Uterus (tissue), 4 donors: ENCODE measurements around the gene HPCAL4. TPM values are rescaled to one million over a fixed set of nuclear protein-coding genes. Genes with fewer than 3 reads are reported as not detected.

Experiments used
- DNase-seq, 2 donors: peaks; one replicate each; pipeline ENCODE4 v3.0.0-alpha.2; 2019 to 2020
- H3K27ac ChIP-seq, 2 donors: fragments of 200-600 bp; sonication (generic); 1 replicate in 1 of 2; 2 replicates in 1 of 2; pipeline ENCODE4 v1.5.1; 2016 to 2018
- H3K27me3 ChIP-seq, 2 donors: fragments of 200-600 bp; sonication (generic); one replicate each; pipeline ENCODE4 v1.5.1; 2018 to 2019; ENCODE audit warnings: control low read depth in 1 of 2
- H3K36me3 ChIP-seq, 2 donors: fragments of 200-600 bp; sonication (generic); one replicate each; pipeline ENCODE4 v1.5.1; 2019; ENCODE audit warnings: control low read depth in 1 of 2
- H3K4me1 ChIP-seq, 2 donors: fragments of 200-600 bp; sonication (generic); one replicate each; pipeline ENCODE4 v1.5.1; 2018 to 2019; ENCODE audit warnings: control low read depth in 1 of 2
- H3K4me3 ChIP-seq, 2 donors: fragments of 200-600 bp; sonication (generic); 1 replicate in 1 of 2; 2 replicates in 1 of 2; pipeline ENCODE4 v1.5.1; 2018 to 2019; ENCODE audit warnings: mild to moderate bottlenecking in 1 of 2
- H3K9me3 ChIP-seq, 2 donors: fragments of 200-600 bp; sonication (generic); one replicate each; pipeline ENCODE4 v1.5.1; 2019; ENCODE audit warnings: control low read depth in 1 of 2
- POLR2A ChIP-seq, 2 donors: fragments of 450-650 bp; IDR thresholded peaks; one replicate each; pipeline ENCODE4 v1.6.1; 2016; ENCODE audit warnings: antibody characterized with exemption in 2 of 2, mild to moderate bottlenecking in 1 of 2, moderate library complexity in 1 of 2
- intact Hi-C: fragments of 100-400 bp; cut with DNase I; formaldehyde crosslinking; loops from one replicate; pipeline ENCODE4 v1.15.1; 2023; ENCODE audit warnings: low total_unique reads
- total RNA-seq, 4 donors: library from RNA; depleted of rRNA in 3 of 4; stranded (reverse); fragments of >200 nt in 3 of 4; gene quantifications; one replicate each; pipeline versions ENCODE4 v1.1.0 to v1.2.4, GENCODE V29; 2014 to 2023
- TF ChIP-seq, protein P1 (sequence below), 4 experiments: fragments of 200-600 bp in 2 of 4; fragments of 450-650 bp in 2 of 4; sonication (generic) in 2 of 4; IDR thresholded peaks; one replicate each; pipeline ENCODE4 v1.5.1; 2016 to 2019; ENCODE audit warnings: antibody characterized with exemption in 4 of 4, mild to moderate bottlenecking in 2 of 4, moderate library complexity in 1 of 4
- donor health status: DM: yes; HTN: yes; CAD: no.

Gene HPCAL4
- total RNA-seq, 4 donors from 2014 or later: 0.24 to 3.9 TPM; not detected in 2

DNA sequence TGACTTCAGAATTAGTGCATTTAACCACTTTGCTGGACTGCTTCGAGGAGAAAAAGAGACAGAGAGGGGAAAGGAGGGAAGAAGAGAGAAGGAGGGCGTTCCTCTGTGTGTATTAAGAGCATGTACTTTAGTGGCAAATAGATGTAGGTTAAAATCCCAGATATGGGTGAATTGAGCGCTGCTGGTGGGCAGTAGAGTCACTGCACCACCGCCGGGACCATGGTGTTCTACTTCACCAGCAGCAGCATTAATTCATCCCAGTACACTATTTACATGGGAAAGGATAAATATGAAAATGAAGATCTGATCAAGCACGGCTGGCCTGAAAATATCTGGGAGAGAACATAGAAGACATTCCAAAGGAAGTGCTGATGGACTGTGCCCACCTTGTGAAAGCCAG lies 26.6 kb upstream of the HPCAL4 start:
- no peak overlapping the region for H3K27ac ChIP-seq
- H3K4me3 ChIP-seq: no peak overlapping the region
- no peaks in the 10 kb centered on the region for H3K9me3 ChIP-seq
- intact Hi-C loops: no loop called here
- H3K4me1 ChIP-seq: no peaks in the 10 kb centered on the region
- DNase-seq: no peak
- TF ChIP-seq POLR2A (IDR thresholded peaks at IDR 0.05): no peak
- TF ChIP-seq, protein P1, sequence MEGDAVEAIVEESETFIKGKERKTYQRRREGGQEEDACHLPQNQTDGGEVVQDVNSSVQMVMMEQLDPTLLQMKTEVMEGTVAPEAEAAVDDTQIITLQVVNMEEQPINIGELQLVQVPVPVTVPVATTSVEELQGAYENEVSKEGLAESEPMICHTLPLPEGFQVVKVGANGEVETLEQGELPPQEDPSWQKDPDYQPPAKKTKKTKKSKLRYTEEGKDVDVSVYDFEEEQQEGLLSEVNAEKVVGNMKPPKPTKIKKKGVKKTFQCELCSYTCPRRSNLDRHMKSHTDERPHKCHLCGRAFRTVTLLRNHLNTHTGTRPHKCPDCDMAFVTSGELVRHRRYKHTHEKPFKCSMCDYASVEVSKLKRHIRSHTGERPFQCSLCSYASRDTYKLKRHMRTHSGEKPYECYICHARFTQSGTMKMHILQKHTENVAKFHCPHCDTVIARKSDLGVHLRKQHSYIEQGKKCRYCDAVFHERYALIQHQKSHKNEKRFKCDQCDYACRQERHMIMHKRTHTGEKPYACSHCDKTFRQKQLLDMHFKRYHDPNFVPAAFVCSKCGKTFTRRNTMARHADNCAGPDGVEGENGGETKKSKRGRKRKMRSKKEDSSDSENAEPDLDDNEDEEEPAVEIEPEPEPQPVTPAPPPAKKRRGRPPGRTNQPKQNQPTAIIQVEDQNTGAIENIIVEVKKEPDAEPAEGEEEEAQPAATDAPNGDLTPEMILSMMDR (IDR thresholded peaks at IDR 0.05): no peak
- no peaks in the 10 kb centered on the region for H3K36me3 ChIP-seq
- no peaks in the 10 kb centered on the region for H3K27me3 ChIP-seq

DNA sequence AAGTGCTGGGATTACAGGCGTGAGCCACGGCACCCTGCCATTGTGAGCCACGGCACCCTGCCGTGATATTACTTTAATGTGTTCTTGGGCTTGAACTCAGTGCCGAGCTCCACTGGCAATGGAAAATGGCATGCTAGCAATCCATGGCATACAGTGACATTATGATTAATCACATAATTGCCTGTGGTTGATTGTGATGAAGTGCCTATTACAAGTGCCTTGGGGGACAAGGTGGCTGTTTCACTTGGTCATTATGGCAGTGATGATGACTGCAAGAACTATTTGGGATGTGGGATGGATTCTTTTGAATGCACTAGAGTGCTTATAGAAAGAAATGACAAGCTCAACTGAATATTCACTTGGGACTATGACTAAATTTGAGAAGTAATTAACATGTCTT lies 22.3 kb upstream of the HPCAL4 start:
- Histone ChIP-seq H3K27me3 (no peaks in the 10 kb centered on the region), H3K9me3 (no peaks in the 10 kb centered on the region), H3K4me1 (no peaks in the 10 kb centered on the region), H3K36me3 (no peaks in the 10 kb centered on the region), H3K4me3 (no peak overlapping the region), H3K27ac (no peak overlapping the region)
- no peak for TF ChIP-seq POLR2A (IDR thresholded peaks at IDR 0.05)
- TF ChIP-seq, protein P1 (IDR thresholded peaks at IDR 0.05): no peak
- no peak for DNase-seq
- intact Hi-C loops: no loop called here

DNA sequence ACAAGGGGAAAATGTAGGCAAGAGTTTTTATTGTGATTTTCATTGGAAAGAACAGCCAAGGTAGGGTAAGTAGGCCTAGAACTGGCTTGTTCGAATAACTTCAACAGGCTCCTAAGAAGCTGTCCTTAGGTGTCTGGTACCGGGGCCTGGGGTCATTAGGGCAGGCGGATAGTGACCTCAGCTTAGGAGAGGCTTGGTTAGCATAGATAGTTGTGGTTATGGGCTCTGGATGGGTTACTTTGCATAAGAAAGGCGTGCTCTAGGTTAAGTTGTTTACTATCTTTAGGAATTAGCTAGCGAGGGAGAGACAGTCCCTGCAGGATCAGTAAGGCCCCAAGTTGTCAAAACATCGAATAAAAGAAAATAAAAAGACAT lies 20.7 kb upstream of the HPCAL4 start:
- TF ChIP-seq, protein P1 (IDR thresholded peaks at IDR 0.05): no peak
- no peak for TF ChIP-seq POLR2A (IDR thresholded peaks at IDR 0.05)
- H3K4me1 ChIP-seq: no peaks in the 10 kb centered on the region
- H3K36me3 ChIP-seq: no peaks in the 10 kb centered on the region
- no peak for DNase-seq
- intact Hi-C loops: no loop called here
- no peaks in the 10 kb centered on the region for H3K27me3 ChIP-seq
- H3K4me3 ChIP-seq: no peak overlapping the region
- H3K27ac ChIP-seq: no peak overlapping the region
- no peaks in the 10 kb centered on the region for H3K9me3 ChIP-seq

DNA sequence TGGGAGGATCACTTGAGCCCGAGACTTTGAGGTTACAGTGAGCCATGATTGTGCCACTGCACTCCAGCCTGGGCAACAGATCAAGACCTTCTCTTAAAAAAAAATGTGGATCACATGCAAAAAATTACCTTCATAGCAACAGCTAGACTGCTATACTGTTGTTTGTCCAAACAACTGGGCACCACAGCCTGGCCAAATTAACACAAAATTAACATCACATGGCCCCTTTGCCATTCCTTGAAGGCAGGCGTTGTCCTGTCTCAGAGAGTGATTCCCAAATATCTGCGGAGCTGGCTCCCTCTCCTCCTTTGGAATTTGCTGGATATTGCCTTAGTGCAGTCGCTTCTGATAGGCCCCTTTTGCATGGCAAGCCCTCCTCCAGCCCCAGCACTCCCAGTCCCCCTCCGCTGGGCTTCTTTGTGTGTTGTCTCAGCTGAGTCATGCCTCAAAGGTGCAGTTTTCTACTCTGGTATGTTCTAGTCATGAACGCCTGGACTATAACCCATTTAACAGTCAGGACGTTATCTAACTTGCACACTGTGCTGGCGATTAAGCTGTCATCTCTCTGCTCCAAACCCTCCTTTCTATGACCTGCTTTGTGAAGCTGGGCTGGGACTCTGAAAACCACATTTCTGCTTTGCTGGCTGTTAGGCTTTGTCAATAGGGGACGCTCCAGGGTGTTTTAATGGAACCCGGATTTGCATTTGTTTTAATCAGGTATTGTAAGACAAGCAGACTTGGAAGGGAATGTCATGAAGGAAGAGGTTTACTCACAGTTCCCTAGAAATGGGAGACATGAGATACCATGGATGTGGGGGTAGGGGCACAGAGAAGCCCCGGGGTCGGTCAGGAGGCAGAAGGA lies 20.1 kb upstream of the HPCAL4 start:
- Histone ChIP-seq H3K4me3 (no peak overlapping the region), H3K27me3 (no peaks in the 10 kb centered on the region), H3K27ac (no peak overlapping the region), H3K4me1 (no peaks in the 10 kb centered on the region), H3K36me3 (no peaks in the 10 kb centered on the region), H3K9me3 (no peaks in the 10 kb centered on the region)
- intact Hi-C loops: no loop called here
- no peak for DNase-seq
- TF ChIP-seq, protein P1 (IDR thresholded peaks at IDR 0.05): no peak
- no peak for TF ChIP-seq POLR2A (IDR thresholded peaks at IDR 0.05)

DNA sequence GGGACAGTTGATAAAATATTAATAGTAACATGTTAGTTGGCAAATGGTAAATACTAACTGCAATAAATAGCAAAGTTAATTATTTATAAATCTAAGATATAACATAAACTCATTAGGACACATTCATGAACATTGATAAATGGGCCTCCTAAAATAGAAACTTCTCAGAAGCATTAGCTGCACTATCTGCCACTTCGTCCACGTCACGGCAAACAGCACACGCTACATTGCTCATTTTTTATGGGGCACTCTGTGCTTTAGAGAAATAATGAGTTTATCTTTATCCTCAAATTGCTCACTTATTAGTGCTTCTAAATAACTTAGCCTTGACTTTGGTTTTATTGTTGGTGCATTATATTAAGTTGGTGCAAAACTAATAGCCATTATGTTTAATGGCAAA lies 16.3 kb upstream of the HPCAL4 start:
- Histone ChIP-seq H3K9me3 (no peaks in the 10 kb centered on the region), H3K27ac (no peak overlapping the region), H3K4me1 (no peaks in the 10 kb centered on the region), H3K4me3 (no peak overlapping the region), H3K36me3 (no peaks in the 10 kb centered on the region), H3K27me3 (no peaks in the 10 kb centered on the region)
- no peak for DNase-seq
- intact Hi-C loops: no loop called here
- no peak for TF ChIP-seq POLR2A (IDR thresholded peaks at IDR 0.05)
- TF ChIP-seq, protein P1 (IDR thresholded peaks at IDR 0.05): no peak
